ENCODE measurements around the gene SMCO4. TPM values are rescaled to one million over a fixed set of nuclear protein-coding genes. Genes with fewer than 3 reads are reported as not detected.

Gene SMCO4
- total RNA-seq, 1 donor from 2014 or later, result 26.5 TPM

- Mint-ChIP-seq H3K27me3 (no peaks in the 10 kb centered on the region), H3K27ac (no peak overlapping the region), H3K4me1 (ENCODE audit: low read depth) (peaks cover 46% of the 10 kb centered on the region), H3K9me3 (ENCODE audit: low read depth) (no peaks in the 10 kb centered on the region), H3K36me3 (ENCODE audit: insufficient read depth) (no peaks in the 10 kb centered on the region), H3K4me3 (ENCODE audit: low read depth) (no peak overlapping the region)
- DNase-seq (ENCODE audit: low spot score, unreplicated experiment), result no peak
- TF ChIP-seq CTCF (IDR thresholded peaks at IDR 0.05; ENCODE audit: unreplicated experiment), result no peak
Measured at GRCh38 chr11:93528757-93529645, 14.2 kb downstream of the SMCO4 start.

GRCh38 chr11:93528252-93528651 is 14.9 kb downstream of the SMCO4 start:
- no peaks in the 10 kb centered on the region for H3K27me3 Mint-ChIP-seq
- no peaks in the 10 kb centered on the region for H3K36me3 Mint-ChIP-seq (ENCODE audit: insufficient read depth)
- H3K4me1 Mint-ChIP-seq (ENCODE audit: low read depth), result peaks cover 46% of the 10 kb centered on the region
- no peak for TF ChIP-seq CTCF (IDR thresholded peaks at IDR 0.05; ENCODE audit: unreplicated experiment)
- no peak for DNase-seq (ENCODE audit: low spot score, unreplicated experiment)
- no peaks in the 10 kb centered on the region for H3K9me3 Mint-ChIP-seq (ENCODE audit: low read depth)
- no peak overlapping the region for H3K4me3 Mint-ChIP-seq (ENCODE audit: low read depth)
- H3K27ac Mint-ChIP-seq, result no peak overlapping the region

GRCh38 chr11:93526641-93527583 is 16.3 kb downstream of the SMCO4 start:
- no peaks in the 10 kb centered on the region for H3K27me3 Mint-ChIP-seq
- peaks cover 45% of the 10 kb centered on the region for H3K4me1 Mint-ChIP-seq (ENCODE audit: low read depth)
- DNase-seq (ENCODE audit: low spot score, unreplicated experiment), result no peak
- no peak for TF ChIP-seq CTCF (IDR thresholded peaks at IDR 0.05; ENCODE audit: unreplicated experiment)
- H3K36me3 Mint-ChIP-seq (ENCODE audit: insufficient read depth), result peaks cover 2% of the 10 kb centered on the region
- no peaks in the 10 kb centered on the region for H3K9me3 Mint-ChIP-seq (ENCODE audit: low read depth)
- no peak overlapping the region for H3K4me3 Mint-ChIP-seq (ENCODE audit: low read depth)
- peak overlapping the region; percentile 64 for H3K27ac Mint-ChIP-seq

- Mint-ChIP-seq H3K4me1 (ENCODE audit: low read depth) (peaks cover 40% of the 10 kb centered on the region), H3K27ac (peak overlapping the region; percentile 64), H3K27me3 (no peaks in the 10 kb centered on the region), H3K9me3 (ENCODE audit: low read depth) (no peaks in the 10 kb centered on the region), H3K4me3 (ENCODE audit: low read depth) (no peak overlapping the region), H3K36me3 (ENCODE audit: insufficient read depth) (peaks cover 2% of the 10 kb centered on the region)
- no peak for TF ChIP-seq CTCF (IDR thresholded peaks at IDR 0.05; ENCODE audit: unreplicated experiment)
- DNase-seq (ENCODE audit: low spot score, unreplicated experiment), result no peak
Measured at GRCh38 chr11:93526346-93526633, 16.9 kb downstream of the SMCO4 start.

GRCh38 chr11:93525601-93526345 is 17.4 kb downstream of the SMCO4 start:
- Mint-ChIP-seq H3K27ac (peak overlapping the region; percentile 81), H3K4me3 (ENCODE audit: low read depth) (no peak overlapping the region), H3K27me3 (no peaks in the 10 kb centered on the region), H3K9me3 (ENCODE audit: low read depth) (no peaks in the 10 kb centered on the region), H3K36me3 (ENCODE audit: insufficient read depth) (peaks cover 2% of the 10 kb centered on the region), H3K4me1 (ENCODE audit: low read depth) (peaks cover 40% of the 10 kb centered on the region)
- no peak for DNase-seq (ENCODE audit: low spot score, unreplicated experiment)
- no peak for TF ChIP-seq CTCF (IDR thresholded peaks at IDR 0.05; ENCODE audit: unreplicated experiment)

All from progenitor cell of endocrine pancreas (in vitro differentiated cells).